DOHH2 (cell line): ENCODE results near the gene ALS2CL.

Experiments
- H3F3A ChIP-seq: fragments of 200-600 bp; sonication (generic), shearing (Covaris generic); 2 replicates; pipeline ENCODE4 v1.6.0; 2016; ENCODE audit warnings: antibody characterized with exemption, mild to moderate bottlenecking; ENCODE audit not compliant: control insufficient read depth, insufficient read depth
- H3K27ac ChIP-seq: fragments of 200-600 bp; sonication (generic); 2 replicates; pipeline ENCODE4 v1.5.1; 2014; ENCODE audit warnings: low read depth, mild to moderate bottlenecking, low read length, moderate library complexity
- H3K27me3 ChIP-seq: fragments of 200-600 bp; sonication (generic); 2 replicates; pipeline ENCODE4 v1.6.1; 2014; ENCODE audit warnings: mild to moderate bottlenecking, low read length, mixed read lengths; ENCODE audit not compliant: control insufficient read depth
- H3K36me3 ChIP-seq: fragments of 200-600 bp; sonication (generic); 2 replicates; pipeline ENCODE4 v1.6.1; 2014; ENCODE audit warnings: mild to moderate bottlenecking, low read length, moderate library complexity, mixed read lengths; ENCODE audit not compliant: control insufficient read depth
- H3K4me1 ChIP-seq: fragments of 200-600 bp; sonication (generic); 2 replicates; pipeline ENCODE4 v1.6.1; 2014; ENCODE audit warnings: mild to moderate bottlenecking, low read length, mixed read lengths; ENCODE audit not compliant: control insufficient read depth
- H3K4me2 ChIP-seq: fragments of 200-600 bp; sonication (generic); 2 replicates; pipeline ENCODE4 v1.6.0; 2014; ENCODE audit warnings: mild to moderate bottlenecking, low read length, moderate library complexity
- H3K4me3 ChIP-seq: fragments of 200-600 bp; sonication (generic); 2 replicates; pipeline ENCODE4 v1.5.1; 2014; ENCODE audit warnings: mild to moderate bottlenecking, low read length, mixed read lengths
- H3K79me2 ChIP-seq: fragments of 200-600 bp; sonication (generic); 2 replicates; pipeline ENCODE4 v1.6.1; 2014; ENCODE audit warnings: mild to moderate bottlenecking, low read length, mixed read lengths; ENCODE audit not compliant: control insufficient read depth
- H3K9me2 ChIP-seq: fragments of 200-600 bp; sonication (generic); replicated peaks from 2 replicates; pipeline ENCODE4 v1.6.1; 2014; ENCODE audit warnings: mild to moderate bottlenecking, low read length, mixed read lengths; ENCODE audit not compliant: control insufficient read depth
- H3K9me3 ChIP-seq: fragments of 200-600 bp; sonication (generic); 2 replicates; pipeline ENCODE4 v1.6.1; 2014; ENCODE audit warnings: antibody characterized with exemption, low read length, mixed read lengths; ENCODE audit not compliant: control insufficient read depth, insufficient read depth
- H4K20me1 ChIP-seq: fragments of 200-600 bp; sonication (generic); 2 replicates; pipeline ENCODE4 v1.6.0; 2014; ENCODE audit warnings: low read depth, mild to moderate bottlenecking, antibody characterized with exemption, low read length, moderate library complexity; ENCODE audit not compliant: control insufficient read depth, insufficient read depth
- CTCF ChIP-seq: fragments of 200-600 bp; sonication (generic); IDR thresholded peaks from one replicate; pipeline ENCODE4 v1.5.1; 2014; ENCODE audit warnings: antibody characterized with exemption, mild to moderate bottlenecking, low read depth, low read length; ENCODE audit not compliant: poor library complexity, severe bottlenecking
- EZH2phosphoT487 ChIP-seq: fragments of 200-600 bp; sonication (generic); IDR thresholded peaks from 2 replicates; pipeline ENCODE4 v1.6.1; 2017; ENCODE audit warnings: borderline replicate concordance, mild to moderate bottlenecking, antibody characterized with exemption, low read length, moderate library complexity, mixed read lengths

Gene ALS2CL

GRCh38 chr3:46675426-46675825 lies 18.1 kb downstream of the ALS2CL start:
- Histone ChIP-seq H3F3A (no peaks in the 10 kb centered on the region), H3K4me1 (no peaks in the 10 kb centered on the region), H3K4me2 (no peak overlapping the region), H4K20me1 (no peaks in the 10 kb centered on the region), H3K27me3 (peaks cover 11% of the 10 kb centered on the region), H3K9me3 (no peaks in the 10 kb centered on the region), H3K36me3 (no peaks in the 10 kb centered on the region), H3K27ac (no peak overlapping the region), H3K9me2 (no peaks in the 10 kb centered on the region), H3K79me2 (no peaks in the 10 kb centered on the region), H3K4me3 (no peak overlapping the region)
- TF ChIP-seq EZH2phosphoT487 (no peak), CTCF (no peak)

- no peaks in the 10 kb centered on the region for H3F3A ChIP-seq
- no peaks in the 10 kb centered on the region for H3K9me3 ChIP-seq
- no peak for TF ChIP-seq EZH2phosphoT487
- TF ChIP-seq CTCF, result peak; percentile 43
- no peak overlapping the region for H3K4me2 ChIP-seq
- H3K36me3 ChIP-seq, result no peaks in the 10 kb centered on the region
- H3K9me2 ChIP-seq, result no peaks in the 10 kb centered on the region
- no peak overlapping the region for H3K4me3 ChIP-seq
- H3K4me1 ChIP-seq, result no peaks in the 10 kb centered on the region
- no peaks in the 10 kb centered on the region for H3K79me2 ChIP-seq
- H4K20me1 ChIP-seq, result no peaks in the 10 kb centered on the region
- peaks cover 11% of the 10 kb centered on the region for H3K27me3 ChIP-seq
- H3K27ac ChIP-seq, result no peak overlapping the region
Observed at GRCh38 chr3:46674031-46674845, 19.2 kb downstream of the ALS2CL start.

- Histone ChIP-seq H3K9me3 (no peaks in the 10 kb centered on the region), H3K4me1 (no peaks in the 10 kb centered on the region), H3K27ac (no peak overlapping the region), H3K36me3 (no peaks in the 10 kb centered on the region), H3F3A (no peaks in the 10 kb centered on the region), H3K27me3 (peaks cover 7% of the 10 kb centered on the region), H3K9me2 (no peaks in the 10 kb centered on the region), H4K20me1 (no peaks in the 10 kb centered on the region), H3K4me2 (no peak overlapping the region), H3K79me2 (no peaks in the 10 kb centered on the region), H3K4me3 (no peak overlapping the region)
- TF ChIP-seq EZH2phosphoT487, result no peak
- TF ChIP-seq CTCF, result no peak
Observed at GRCh38 chr3:46673151-46674030, 20.1 kb downstream of the ALS2CL start.
